Stimulated activated naive CD8-positive, alpha-beta T cell treated with anti-CD3 and anti-CD28 coated beads, Interleukin-15, Interleukin-2, amounts not matched to agents 100 ng/mL and 50 ng/mL, for 24 hours (primary cell): ENCODE data around the gene IGF2BP3.
"Not testable (repeated sequence)": the region's sequence is repeated elsewhere in the genome, so short reads cannot be mapped to it uniquely, and the experiment has no call there.

ENCODE experiments used
- H3K27ac Mint-ChIP-seq: one replicate; pipeline ENCODE4 v1.8.0; 2021; ENCODE audit warnings: mild to moderate bottlenecking, mixed read lengths
- H3K27me3 Mint-ChIP-seq: one replicate; pipeline ENCODE4 v1.8.0; 2021; ENCODE audit warnings: mixed read lengths
- H3K36me3 Mint-ChIP-seq: one replicate; pipeline ENCODE4 v1.8.0; 2021; ENCODE audit warnings: low read depth, mixed read lengths
- H3K4me1 Mint-ChIP-seq: one replicate; pipeline ENCODE4 v1.8.0; 2021; ENCODE audit warnings: low read depth, mixed read lengths
- H3K4me3 Mint-ChIP-seq: one replicate; pipeline ENCODE4 v1.8.0; 2021; ENCODE audit warnings: mild to moderate bottlenecking, mixed read lengths
- H3K9me3 Mint-ChIP-seq: one replicate; pipeline ENCODE4 v1.8.0; 2021; ENCODE audit warnings: mixed read lengths

Gene IGF2BP3

DNA sequence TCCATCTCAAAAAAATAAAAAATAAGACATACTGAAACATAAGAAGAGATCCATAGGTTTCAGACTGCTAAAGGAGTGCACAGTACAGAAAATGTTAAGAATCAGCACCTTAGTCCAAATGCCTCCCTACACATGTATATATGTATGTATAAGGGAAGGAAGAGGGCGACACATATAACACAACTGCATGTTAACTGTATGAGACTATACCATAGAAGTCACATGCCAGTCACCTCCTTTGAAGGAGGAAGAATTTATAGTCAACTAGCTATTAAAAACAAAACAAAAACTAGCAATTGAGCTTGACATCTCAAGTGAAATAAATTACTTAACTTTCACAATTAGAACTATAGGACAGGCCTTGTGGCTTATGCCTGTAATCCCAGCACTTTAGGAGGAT, 50.4 kb downstream of the IGF2BP3 start:
- Mint-ChIP-seq H3K36me3 (no peaks in the 10 kb centered on the region), H3K27ac (no peak overlapping the region), H3K4me1 (peaks cover 11% of the 10 kb centered on the region), H3K27me3 (peaks cover 10% of the 10 kb centered on the region), H3K9me3 (no peaks in the 10 kb centered on the region), H3K4me3 (no peak overlapping the region)

- H3K4me3 Mint-ChIP-seq: no peak overlapping the region
- no peaks in the 10 kb centered on the region for H3K36me3 Mint-ChIP-seq
- peaks cover 11% of the 10 kb centered on the region for H3K4me1 Mint-ChIP-seq
- peaks cover 10% of the 10 kb centered on the region for H3K27me3 Mint-ChIP-seq
- H3K27ac Mint-ChIP-seq: no peak overlapping the region
- H3K9me3 Mint-ChIP-seq: no peaks in the 10 kb centered on the region
Measured at GRCh38 chr7:23419160-23419559, 51.1 kb downstream of the IGF2BP3 start.

- Mint-ChIP-seq H3K4me3 (no peak overlapping the region), H3K27me3 (peaks cover 9% of the 10 kb centered on the region), H3K36me3 (no peaks in the 10 kb centered on the region), H3K9me3 (no peaks in the 10 kb centered on the region), H3K4me1 (peaks cover 11% of the 10 kb centered on the region), H3K27ac (no peak overlapping the region)
Measured at GRCh38 chr7:23418046-23418445, 52.2 kb downstream of the IGF2BP3 start.

GRCh38 chr7:23415198-23415597, 55.1 kb downstream of the IGF2BP3 start:
- Mint-ChIP-seq H3K4me1 (peaks cover 14% of the 10 kb centered on the region), H3K27me3 (peaks cover 11% of the 10 kb centered on the region), H3K4me3 (no peak overlapping the region), H3K36me3 (no peaks in the 10 kb centered on the region), H3K9me3 (no peaks in the 10 kb centered on the region), H3K27ac (no peak overlapping the region)

GRCh38 chr7:23410446-23411183, 59.7 kb downstream of the IGF2BP3 start:
- no peaks in the 10 kb centered on the region for H3K9me3 Mint-ChIP-seq
- H3K4me3 Mint-ChIP-seq: no peak overlapping the region
- H3K27ac Mint-ChIP-seq: no peak overlapping the region
- no peaks in the 10 kb centered on the region for H3K36me3 Mint-ChIP-seq
- peaks cover 16% of the 10 kb centered on the region for H3K27me3 Mint-ChIP-seq
- peaks cover 15% of the 10 kb centered on the region for H3K4me1 Mint-ChIP-seq

DNA sequence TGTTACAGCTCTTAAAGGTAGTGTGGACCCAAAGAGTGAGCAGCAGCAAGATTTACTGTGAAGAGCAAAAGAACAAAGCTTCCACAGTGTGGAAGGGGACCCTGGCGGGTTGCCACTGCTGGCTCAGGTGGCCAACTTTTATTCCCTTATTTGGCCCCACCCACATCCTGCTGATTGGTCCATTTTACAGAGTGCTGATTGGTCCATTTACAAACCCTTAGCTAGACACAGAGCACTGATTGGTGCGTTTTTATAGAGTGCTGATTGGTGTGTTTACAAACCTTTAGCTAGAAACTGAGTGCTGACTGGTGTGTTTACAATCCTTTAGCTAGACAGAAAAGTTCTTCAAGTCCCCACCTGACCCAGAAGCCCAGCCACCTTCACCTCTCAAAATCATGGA, 63.7 kb downstream of the IGF2BP3 start:
- not testable (repeated sequence) for H3K27me3 Mint-ChIP-seq, H3K4me3 Mint-ChIP-seq

GRCh38 chr7:23405240-23405618, 65.1 kb downstream of the IGF2BP3 start:
- H3K4me3 Mint-ChIP-seq: peak overlapping the region; percentile 25
- no peaks in the 10 kb centered on the region for H3K9me3 Mint-ChIP-seq
- no peaks in the 10 kb centered on the region for H3K36me3 Mint-ChIP-seq
- peaks cover 31% of the 10 kb centered on the region for H3K4me1 Mint-ChIP-seq
- peak overlapping the region; percentile 86 for H3K27ac Mint-ChIP-seq
- peaks cover 4% of the 10 kb centered on the region for H3K27me3 Mint-ChIP-seq

More for the DNA sequence above, 63.7 kb downstream of the IGF2BP3 start:
- not testable (repeated sequence) for H3K36me3 Mint-ChIP-seq, H3K27ac Mint-ChIP-seq, H3K9me3 Mint-ChIP-seq
- peaks cover 36% of the 10 kb centered on the region for H3K4me1 Mint-ChIP-seq

- H3K4me3 Mint-ChIP-seq: peak overlapping the region; percentile 42
- peaks cover 31% of the 10 kb centered on the region for H3K4me1 Mint-ChIP-seq
- H3K27ac Mint-ChIP-seq: peak overlapping the region; percentile 86
- H3K36me3 Mint-ChIP-seq: no peaks in the 10 kb centered on the region
- peaks cover 4% of the 10 kb centered on the region for H3K27me3 Mint-ChIP-seq
- no peaks in the 10 kb centered on the region for H3K9me3 Mint-ChIP-seq
Measured at GRCh38 chr7:23404546-23405239, 65.6 kb downstream of the IGF2BP3 start.

DNA sequence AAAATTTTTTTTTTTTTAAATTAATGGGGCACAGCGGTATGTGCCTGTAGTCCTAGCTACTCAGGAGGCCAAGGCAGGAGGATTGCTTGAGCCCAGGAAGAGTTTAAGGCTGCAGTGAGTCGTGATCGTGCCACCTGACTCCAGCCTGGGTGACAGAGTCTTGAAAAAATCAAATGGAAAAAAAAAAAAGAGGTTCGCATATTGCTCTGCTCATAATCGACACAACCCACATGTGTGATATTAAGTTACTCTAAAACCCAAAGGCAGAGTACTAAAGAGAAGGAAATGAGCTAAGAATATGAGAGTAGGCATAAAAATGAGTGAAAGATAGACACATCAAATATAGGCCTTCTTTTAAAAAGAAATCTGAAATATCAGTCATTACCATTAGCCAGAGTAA, 66.3 kb downstream of the IGF2BP3 start:
- Mint-ChIP-seq H3K27me3 (no peaks in the 10 kb centered on the region), H3K27ac (peak overlapping the region; percentile 86)

DNA sequence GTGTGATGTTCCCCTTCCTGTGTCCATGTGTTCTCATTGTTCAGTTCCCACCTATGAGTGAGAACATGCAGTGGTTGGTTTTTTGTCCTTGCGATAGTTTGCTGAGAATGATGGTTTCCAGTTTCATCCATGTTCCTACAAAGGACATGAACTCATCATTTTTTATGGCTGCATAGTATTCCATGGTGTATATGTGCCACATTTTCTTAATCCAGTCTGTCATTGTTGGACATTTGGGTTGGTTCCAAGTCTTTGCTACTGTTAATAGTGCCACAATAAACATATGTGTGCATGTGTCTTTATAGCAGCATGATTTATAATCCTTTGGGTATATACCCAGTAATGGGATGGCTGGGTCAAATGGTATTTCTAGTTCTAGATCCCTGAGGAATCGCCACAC, 72.2 kb downstream of the IGF2BP3 start:
- not testable (repeated sequence) for H3K4me3 Mint-ChIP-seq, H3K27ac Mint-ChIP-seq, H3K36me3 Mint-ChIP-seq, H3K9me3 Mint-ChIP-seq, H3K4me1 Mint-ChIP-seq
- peaks cover 15% of the 10 kb centered on the region for H3K27me3 Mint-ChIP-seq

More for the DNA sequence above, 66.3 kb downstream of the IGF2BP3 start:
- Mint-ChIP-seq H3K36me3 (no peaks in the 10 kb centered on the region), H3K4me3 (peak overlapping the region; percentile 42), H3K9me3 (no peaks in the 10 kb centered on the region), H3K4me1 (peaks cover 31% of the 10 kb centered on the region)

GRCh38 chr7:23397241-23397640, 73.0 kb downstream of the IGF2BP3 start:
- Mint-ChIP-seq H3K4me1 (peaks cover 9% of the 10 kb centered on the region), H3K27ac (no peak overlapping the region), H3K9me3 (no peaks in the 10 kb centered on the region), H3K27me3 (peaks cover 15% of the 10 kb centered on the region), H3K4me3 (no peak overlapping the region), H3K36me3 (no peaks in the 10 kb centered on the region)

DNA sequence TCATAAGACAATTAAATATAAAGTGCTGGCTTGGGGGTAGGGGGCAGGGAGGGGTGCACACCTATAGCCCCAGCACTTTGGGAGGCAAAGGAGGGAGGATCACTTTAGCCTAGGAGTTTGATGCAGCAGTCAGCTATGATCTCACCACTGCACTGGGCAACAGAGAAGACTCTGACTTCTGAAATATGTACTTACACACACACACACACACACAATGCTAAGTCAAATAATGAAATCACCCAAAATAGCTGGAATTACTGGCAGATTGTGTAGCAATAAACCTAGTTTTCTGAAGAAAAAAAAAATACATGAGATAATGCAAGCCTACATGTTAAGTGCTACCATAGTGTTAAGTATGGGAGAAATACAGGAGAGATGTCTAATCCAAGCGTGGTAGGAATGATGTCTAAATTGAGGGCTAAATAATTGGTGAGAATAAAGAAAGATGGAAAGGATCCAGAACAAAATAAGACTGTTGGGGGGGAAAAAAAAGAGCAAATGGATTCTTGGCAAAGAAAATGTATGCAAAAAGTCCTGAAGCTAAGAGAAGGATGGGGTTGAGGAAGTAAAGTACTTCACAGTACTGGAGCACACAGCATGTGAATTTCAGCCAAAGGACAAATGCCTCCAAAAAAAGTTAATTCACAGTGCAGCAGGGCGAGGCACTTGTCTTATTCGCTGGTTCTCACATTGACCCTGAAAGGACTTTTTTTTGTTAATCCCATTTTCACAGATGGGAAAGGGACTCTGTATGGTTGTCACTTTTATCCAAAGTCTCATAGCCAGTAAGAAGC, 73.9 kb downstream of the IGF2BP3 start:
- H3K36me3 Mint-ChIP-seq: no peaks in the 10 kb centered on the region
- peaks cover 16% of the 10 kb centered on the region for H3K4me1 Mint-ChIP-seq
- H3K27me3 Mint-ChIP-seq: peaks cover 15% of the 10 kb centered on the region
- H3K27ac Mint-ChIP-seq: no peak overlapping the region
- no peaks in the 10 kb centered on the region for H3K9me3 Mint-ChIP-seq
- H3K4me3 Mint-ChIP-seq: no peak overlapping the region

DNA sequence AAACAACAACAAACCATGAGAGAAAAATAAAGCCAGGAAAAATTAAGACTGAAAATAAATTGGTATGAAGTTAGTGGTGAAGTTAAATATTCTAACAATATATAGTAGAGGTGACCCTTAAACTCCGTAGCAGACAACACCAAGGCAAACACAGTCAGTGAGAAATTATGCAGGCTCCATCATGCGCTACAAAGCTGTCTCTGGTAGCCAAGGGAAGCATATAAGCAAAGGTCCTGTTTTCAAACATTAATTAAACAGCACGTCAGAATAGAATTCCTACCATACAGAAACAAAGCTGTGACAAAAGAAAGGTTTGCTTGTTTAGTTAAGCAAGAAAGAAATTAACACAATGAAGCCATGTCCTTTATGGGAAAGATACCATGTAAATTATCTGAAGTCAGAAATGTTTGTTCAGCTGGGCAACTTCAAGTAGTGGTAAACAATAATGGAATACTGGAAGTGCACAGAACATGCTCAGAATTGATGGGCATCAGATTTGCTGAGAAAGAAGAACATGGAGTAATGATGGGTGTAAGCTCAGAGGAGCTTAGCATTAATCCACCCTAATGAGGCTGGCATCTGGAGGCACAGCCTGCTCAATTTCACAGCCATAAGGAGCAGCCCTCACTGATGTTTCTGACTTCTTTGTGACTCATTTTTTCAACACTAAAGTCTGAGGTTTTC, 75.7 kb downstream of the IGF2BP3 start:
- H3K27ac Mint-ChIP-seq: no peak overlapping the region
- peaks cover 15% of the 10 kb centered on the region for H3K27me3 Mint-ChIP-seq
- no peak overlapping the region for H3K4me3 Mint-ChIP-seq
- no peaks in the 10 kb centered on the region for H3K9me3 Mint-ChIP-seq
- no peaks in the 10 kb centered on the region for H3K36me3 Mint-ChIP-seq
- H3K4me1 Mint-ChIP-seq: peaks cover 26% of the 10 kb centered on the region

- Mint-ChIP-seq H3K4me3 (no peak overlapping the region), H3K9me3 (no peaks in the 10 kb centered on the region), H3K27me3 (peaks cover 17% of the 10 kb centered on the region), H3K27ac (no peak overlapping the region), H3K36me3 (no peaks in the 10 kb centered on the region), H3K4me1 (peaks cover 26% of the 10 kb centered on the region)
Measured at GRCh38 chr7:23393636-23394035, 76.7 kb downstream of the IGF2BP3 start.

DNA sequence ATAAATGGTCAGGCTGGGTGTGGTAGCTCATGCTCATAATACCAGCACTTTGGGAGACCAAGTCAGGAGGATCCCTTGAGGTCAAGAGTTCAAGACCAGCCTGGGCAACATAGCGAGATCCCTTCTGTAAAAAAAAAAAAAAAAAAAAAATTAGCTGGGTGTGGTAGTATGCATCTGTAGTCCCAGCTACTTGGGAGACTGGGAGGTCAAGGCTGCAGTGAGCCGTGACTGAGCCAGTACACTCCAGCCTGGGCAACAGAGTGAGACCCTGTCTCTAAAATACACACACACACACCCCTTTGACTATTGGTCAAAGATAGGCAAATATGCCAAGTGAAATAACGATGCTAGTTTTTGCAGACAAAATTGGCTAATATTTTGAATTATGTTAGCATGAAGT, 80.6 kb downstream of the IGF2BP3 start:
- Mint-ChIP-seq H3K27me3 (peaks cover 19% of the 10 kb centered on the region), H3K4me1 (peaks cover 24% of the 10 kb centered on the region), H3K27ac (no peak overlapping the region), H3K9me3 (no peaks in the 10 kb centered on the region), H3K36me3 (no peaks in the 10 kb centered on the region), H3K4me3 (no peak overlapping the region)
